ENCODE measurements around the gene ZSCAN22.
"Not testable (repeated sequence)": the region's sequence is repeated elsewhere in the genome, so short reads cannot be mapped to it uniquely, and the experiment has no call there.

Gene ZSCAN22

GRCh38 chr19:58326914-58327726 is at the start of gene ZSCAN22:
ZSCAN22 (plus strand) TSS chr19:58326994; CDS start chr19:58334803, 7,809 bp downstream.
- DNase-seq (ENCODE audit: low read depth), result peak; percentile 84

DNA sequence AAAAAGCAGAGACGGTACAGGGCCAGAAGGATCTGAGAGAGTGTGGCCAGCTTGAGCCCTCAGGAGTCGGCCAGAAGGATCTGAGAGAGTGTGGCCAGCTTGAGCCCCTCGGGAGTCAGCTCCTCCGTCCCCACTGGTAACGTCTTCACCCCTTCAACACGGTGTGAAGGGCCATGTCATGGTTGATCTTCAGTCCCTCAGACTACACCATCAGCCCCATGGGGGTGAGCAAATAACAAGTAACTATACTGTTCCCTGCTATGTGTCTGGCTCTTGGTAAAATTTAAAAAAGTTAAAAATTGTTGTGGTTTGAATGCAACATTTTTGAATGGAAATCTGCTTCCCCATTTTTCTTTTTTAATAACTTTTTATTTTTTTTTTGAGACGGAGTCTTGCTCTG is 49.6 kb upstream of the ZSCAN22 start:
- DNase-seq (ENCODE audit: low read depth), result no peak

GRCh38 chr19:58277748-58278540 is 48.9 kb upstream of the ZSCAN22 start:
- no peak for DNase-seq (ENCODE audit: low read depth)

DNA sequence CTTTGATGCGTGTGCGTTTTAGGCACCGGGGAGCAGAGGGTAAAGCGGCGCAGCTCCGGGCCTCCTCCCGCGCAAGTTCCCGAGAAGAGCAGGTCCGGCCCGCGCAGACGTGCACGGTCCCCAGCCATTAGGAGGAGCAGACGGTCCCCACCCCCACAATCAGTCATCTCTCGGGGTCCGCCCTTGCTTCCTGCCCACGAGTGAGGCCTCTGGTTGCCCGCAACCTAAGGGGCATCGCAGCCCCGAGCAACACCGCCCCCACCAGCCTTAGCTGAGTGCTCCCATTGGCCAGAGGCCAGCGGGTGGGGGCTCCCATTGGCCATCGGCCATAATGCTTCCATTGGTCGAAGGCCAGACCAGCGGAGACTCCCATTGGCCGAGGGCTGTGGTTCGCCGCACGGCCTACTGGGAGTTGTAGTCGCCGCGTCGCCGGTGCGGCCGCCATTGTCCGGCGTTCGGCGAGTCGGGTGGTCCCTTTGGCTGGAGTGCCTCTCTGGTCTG is 48.2 kb upstream of the ZSCAN22 start, which contains the start of gene ZNF8:
Gene ZNF8 (plus strand): TSS at position 415 of the 501 bp plus-strand sequence. CDS start 127 bp downstream, outside the sequence.
- DNase-seq (ENCODE audit: low read depth), result peak; percentile 95

GRCh38 chr19:58279042-58279924 is 47.5 kb upstream of the ZSCAN22 start:
- peak; percentile 13 for DNase-seq (ENCODE audit: low read depth)

DNA sequence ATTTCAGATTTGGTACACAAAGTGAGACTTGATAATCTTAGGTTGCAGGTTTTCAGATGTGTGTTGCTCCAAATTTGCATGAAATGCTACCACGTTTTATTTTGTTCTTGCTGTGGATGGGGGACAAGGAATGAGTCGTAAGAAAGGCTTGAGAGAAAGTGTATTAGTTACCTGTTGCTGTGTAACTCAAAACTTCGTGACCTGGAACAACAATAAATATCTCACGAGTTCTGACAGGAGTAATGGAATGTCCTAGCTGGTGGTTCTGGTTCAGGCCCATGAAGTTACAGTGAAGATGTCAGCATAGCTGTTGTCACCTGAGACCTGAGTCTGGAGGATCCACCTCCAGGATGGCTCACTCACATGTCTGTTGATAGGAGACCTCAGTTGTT is 46.9 kb upstream of the ZSCAN22 start:
- no peak for DNase-seq (ENCODE audit: low read depth)

DNA sequence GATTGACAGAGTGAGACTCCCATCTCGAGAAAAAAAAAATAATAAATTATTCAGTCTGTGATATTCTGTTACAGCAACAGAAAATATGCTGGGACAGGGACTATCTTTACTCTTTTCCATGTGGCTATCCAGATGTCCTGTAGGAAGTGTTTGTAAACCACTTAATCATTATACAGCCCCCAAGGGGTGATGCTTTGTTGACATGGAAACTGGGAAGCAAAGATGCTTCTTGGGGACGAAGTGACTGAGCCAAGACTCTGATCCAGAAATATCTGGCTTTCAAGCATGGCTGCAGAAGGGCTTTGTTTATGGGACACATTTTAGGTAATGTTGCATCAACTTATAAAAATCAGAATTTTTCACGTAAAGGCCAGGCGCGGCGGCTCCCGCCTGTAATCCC is 42.6 kb upstream of the ZSCAN22 start:
- no peak for DNase-seq (ENCODE audit: low read depth)

GRCh38 chr19:58291943-58292342 is 34.9 kb upstream of the ZSCAN22 start:
- DNase-seq (ENCODE audit: low read depth), result no peak

DNA sequence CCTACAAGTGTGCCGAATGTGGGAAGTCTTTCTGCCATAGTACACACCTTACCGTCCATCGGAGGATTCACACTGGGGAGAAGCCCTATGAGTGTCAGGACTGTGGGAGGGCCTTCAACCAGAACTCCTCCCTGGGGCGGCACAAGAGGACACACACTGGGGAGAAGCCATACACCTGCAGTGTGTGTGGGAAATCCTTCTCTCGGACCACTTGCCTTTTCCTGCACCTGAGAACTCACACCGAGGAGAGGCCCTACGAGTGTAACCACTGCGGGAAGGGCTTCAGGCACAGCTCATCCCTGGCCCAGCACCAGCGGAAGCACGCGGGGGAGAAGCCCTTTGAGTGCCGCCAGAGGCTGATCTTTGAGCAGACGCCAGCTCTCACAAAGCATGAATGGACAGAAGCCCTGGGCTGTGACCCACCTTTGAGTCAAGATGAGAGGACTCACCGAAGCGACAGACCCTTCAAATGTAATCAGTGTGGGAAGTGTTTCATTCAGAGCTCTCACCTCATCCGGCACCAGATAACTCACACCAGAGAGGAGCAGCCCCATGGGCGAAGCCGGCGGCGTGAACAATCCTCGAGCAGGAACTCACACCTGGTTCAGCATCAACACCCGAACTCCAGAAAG is 31.9 kb upstream of the ZSCAN22 start:
- DNase-seq (ENCODE audit: low read depth), result no peak

GRCh38 chr19:58296104-58296503 is 30.7 kb upstream of the ZSCAN22 start:
- DNase-seq (ENCODE audit: low read depth), result no peak

DNA sequence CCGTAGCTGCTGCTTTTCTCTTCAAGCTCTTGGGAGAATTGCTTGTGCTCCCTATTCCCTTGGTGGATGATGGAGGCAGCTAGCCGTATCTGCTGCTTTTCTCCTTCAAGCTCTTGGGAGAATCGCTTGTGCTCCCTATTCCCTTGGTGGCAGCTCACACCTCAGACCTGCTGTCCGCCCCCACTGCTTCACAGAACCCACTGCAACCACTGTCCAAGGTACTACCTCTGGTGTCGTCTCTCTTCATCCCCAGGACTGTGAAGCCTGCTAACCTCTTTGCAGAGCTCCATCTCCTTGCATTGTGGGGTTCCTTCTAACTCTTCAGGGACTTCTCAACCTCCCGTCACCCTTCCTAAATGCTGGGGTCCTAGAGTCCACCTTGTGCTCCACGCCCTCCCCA is 26.2 kb upstream of the ZSCAN22 start:
- DNase-seq (ENCODE audit: low read depth), result no peak

- no peak for DNase-seq (ENCODE audit: low read depth)
Observed at GRCh38 chr19:58304255-58304654, 22.5 kb upstream of the ZSCAN22 start.

DNA sequence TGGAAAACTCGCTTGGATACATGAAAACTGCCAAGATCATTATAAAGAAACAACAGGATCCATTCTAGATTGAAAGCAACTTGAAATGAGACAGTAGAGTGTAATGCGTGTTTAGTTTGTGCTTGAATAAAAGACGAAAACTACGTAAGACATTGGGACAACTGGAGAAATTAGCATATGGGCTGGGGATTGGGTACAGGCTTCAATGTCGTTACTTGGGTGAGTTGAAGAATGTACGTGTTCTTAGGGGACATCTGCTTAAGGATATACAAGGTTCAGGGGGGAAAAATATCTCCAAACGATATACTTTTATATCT is 22.1 kb upstream of the ZSCAN22 start:
- no peak for DNase-seq (ENCODE audit: low read depth)

DNA sequence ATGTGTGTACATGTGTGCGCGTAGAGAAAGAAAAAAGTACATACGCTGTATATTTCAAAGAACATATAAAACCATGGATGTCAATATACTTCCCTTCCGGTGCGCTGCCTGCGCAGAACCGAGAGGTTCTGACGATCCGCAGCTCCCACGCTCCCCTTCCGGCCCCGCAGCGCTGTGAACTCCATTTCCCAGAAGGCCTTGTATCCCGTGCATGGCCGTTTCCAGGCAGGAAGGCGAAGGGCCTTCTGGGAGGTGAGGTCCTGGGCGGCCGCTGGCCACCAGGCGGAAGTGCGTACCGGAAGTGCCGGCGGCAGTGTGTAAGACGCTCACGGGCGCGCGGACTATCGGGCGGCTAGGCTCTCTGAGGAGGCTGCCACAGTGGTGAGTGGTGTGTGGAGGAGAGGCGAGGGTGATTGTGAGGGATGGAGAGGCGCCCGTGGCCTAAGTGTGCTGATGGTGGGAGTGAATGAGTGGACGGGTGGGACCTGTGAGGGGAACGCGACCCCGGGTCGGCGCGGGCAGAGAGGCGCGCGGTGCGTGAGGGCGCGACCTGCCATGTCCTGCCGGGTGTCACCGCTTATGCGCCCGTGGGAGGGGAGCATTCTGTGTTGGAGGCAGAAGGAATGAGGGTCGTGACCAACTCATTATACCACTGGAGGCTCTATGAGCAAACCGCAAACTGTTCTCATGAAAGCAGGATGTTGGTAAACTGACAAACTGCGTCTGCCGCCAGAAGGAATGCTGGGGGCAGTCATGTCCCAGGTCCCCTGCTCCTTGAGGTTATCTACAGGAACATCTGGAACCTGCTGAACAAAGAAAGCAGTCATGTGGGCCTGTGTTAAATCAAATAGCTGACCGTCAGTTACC is 21.5 kb upstream of the ZSCAN22 start, which contains the start of gene ERVK3-1:
Gene ERVK3-1 (plus strand): TSS at position 313 of the 867 bp plus-strand sequence. CDS start 6,792 bp downstream, outside the sequence.
- DNase-seq (ENCODE audit: low read depth), result peak; percentile 91

- DNase-seq (ENCODE audit: low read depth), result no peak
Observed at GRCh38 chr19:58305932-58306323, 20.9 kb upstream of the ZSCAN22 start.

DNA sequence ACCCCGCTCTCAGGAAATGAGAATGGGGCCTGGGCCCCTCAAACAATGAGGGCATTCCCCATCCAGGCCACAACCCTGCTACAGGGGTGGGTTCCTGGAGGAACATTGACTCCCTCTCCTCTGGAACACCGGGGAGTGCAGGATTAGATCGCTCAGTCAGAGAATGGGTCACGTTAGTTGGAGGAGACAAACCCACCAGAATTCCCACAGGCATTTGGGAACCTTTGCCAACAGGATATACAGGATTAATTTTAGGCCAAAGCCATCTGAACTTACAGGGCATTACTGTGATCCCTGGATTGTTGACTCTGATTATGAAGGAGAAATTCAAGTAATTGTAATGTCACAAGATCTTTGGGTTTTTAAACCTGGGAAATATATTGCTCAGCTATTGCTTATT is 19.1 kb upstream of the ZSCAN22 start:
- no peak for DNase-seq (ENCODE audit: low read depth)

DNA sequence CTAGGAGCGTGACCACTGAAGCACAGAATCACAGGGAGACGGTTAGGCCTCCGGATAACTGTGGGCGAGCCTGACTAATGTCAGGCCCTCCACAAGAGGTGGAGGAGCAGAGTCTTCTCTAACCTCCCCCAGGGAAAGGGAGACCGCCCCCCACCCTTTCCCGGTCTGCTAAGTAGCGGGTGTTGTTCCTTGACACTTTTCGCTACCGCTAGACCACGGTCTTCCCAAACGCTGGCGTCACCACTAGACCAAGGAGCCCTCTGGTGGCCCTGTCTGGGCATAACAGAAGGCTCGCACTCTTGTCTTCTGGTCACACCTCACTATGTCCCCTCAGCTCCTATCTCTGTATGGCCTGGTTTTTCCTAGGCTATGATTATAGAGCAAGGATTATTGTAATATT is 16.1 kb upstream of the ZSCAN22 start:
- not testable (repeated sequence) for DNase-seq (ENCODE audit: low read depth)

GRCh38 chr19:58311345-58311865 is 15.4 kb upstream of the ZSCAN22 start:
- DNase-seq (ENCODE audit: low read depth), result no peak

- DNase-seq (ENCODE audit: low read depth), result no peak
Observed at GRCh38 chr19:58315580-58315979, 11.2 kb upstream of the ZSCAN22 start.

DNA sequence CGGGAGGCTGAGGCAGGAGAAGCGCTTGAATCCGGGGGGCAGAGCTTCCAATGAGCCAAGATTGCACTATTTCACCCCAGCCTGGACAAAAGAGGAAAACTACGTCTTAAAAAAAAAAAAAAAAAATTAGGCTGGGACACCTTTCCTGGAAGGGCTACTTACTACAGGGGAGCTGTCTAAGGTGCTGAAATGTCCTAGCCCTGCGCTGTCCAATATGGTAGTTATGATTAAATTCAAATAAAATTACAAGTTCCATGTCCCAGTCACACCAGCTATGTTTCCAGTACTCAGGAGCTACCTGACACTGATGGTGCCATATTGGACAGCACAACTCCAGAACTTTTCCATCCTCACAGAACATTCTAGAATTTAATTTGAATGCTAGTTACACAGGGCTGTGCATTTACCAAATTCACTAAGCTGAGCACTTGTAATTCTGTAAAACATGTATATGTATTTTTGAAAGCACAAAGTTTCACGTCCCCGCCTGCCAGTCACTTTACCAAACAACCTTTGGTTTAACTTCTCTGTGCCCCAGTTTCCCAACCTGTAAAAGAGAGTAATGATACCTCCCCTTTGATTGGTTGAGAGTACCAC is 9.2 kb upstream of the ZSCAN22 start:
- no peak for DNase-seq (ENCODE audit: low read depth)

Measured in stimulated activated CD4-positive, alpha-beta T cell treated with anti-CD3 and anti-CD28 coated beads, Interleukin-2, amount 100 ng/mL, for 4 hours (primary cell).